T-helper 17 cell (primary cell): ENCODE measurements around the gene CLDN8. TPM values are rescaled to one million over a fixed set of nuclear protein-coding genes. Genes with fewer than 3 reads are reported as not detected.

Experiments used
- ATAC-seq: fragments of 150-1000 bp; cut with Tn5 transposase; 2 replicates; pipeline ENCODE4 v1.10.0; 2021; ENCODE audit warnings: mild to moderate bottlenecking, moderate library complexity
- DNase-seq, 3 donors: peaks; one replicate each; pipeline versions ENCODE4 v3.0.0 to v3.0.0-alpha.2; 2020 to 2021
- H3K9me3 ChIP-seq: one replicate; pipeline ENCODE4 v1.7.0; 2013; ENCODE audit warnings: low read length, mild to moderate bottlenecking; ENCODE audit not compliant: control insufficient read depth, poor library complexity, severe bottlenecking
- H3K27ac Mint-ChIP-seq: one replicate; pipeline ENCODE4 v1.8.0; 2022; ENCODE audit warnings: mild to moderate bottlenecking, moderate library complexity, mixed read lengths
- H3K27me3 Mint-ChIP-seq: one replicate; pipeline ENCODE4 v1.8.0; 2022; ENCODE audit warnings: mixed read lengths
- H3K36me3 Mint-ChIP-seq: one replicate; pipeline ENCODE4 v1.8.0; 2022; ENCODE audit warnings: low read depth, mixed read lengths
- H3K4me1 Mint-ChIP-seq: one replicate; pipeline ENCODE4 v1.8.0; 2022; ENCODE audit warnings: mild to moderate bottlenecking, mixed read lengths
- H3K4me3 Mint-ChIP-seq: one replicate; pipeline ENCODE4 v1.8.0; 2022; ENCODE audit warnings: mild to moderate bottlenecking, moderate library complexity, mixed read lengths
- total RNA-seq, 4 donors: library from RNA in 2 of 4; stranded (reverse) in 2 of 4; gene quantifications; one replicate each; pipeline ENCODE4 v1.2.3 and lab custom pipeline; 2022 to 2026

Gene CLDN8
- total RNA-seq, 2 donors from 2014 or later, result not detected

- Mint-ChIP-seq H3K27ac (no peak overlapping the region), H3K4me1 (no peaks in the 10 kb centered on the region), H3K4me3 (no peak overlapping the region), H3K36me3 (no peaks in the 10 kb centered on the region), H3K27me3 (no peaks in the 10 kb centered on the region)
- DNase-seq (no peak), ATAC-seq (no peak)
- H3K9me3 ChIP-seq, result no peaks in the 10 kb centered on the region
Measured at GRCh38 chr21:30186242-30186641, 29.7 kb downstream of the CLDN8 start.

- Mint-ChIP-seq H3K27me3 (no peaks in the 10 kb centered on the region), H3K4me3 (no peak overlapping the region), H3K4me1 (no peaks in the 10 kb centered on the region), H3K27ac (no peak overlapping the region), H3K36me3 (no peaks in the 10 kb centered on the region)
- H3K9me3 ChIP-seq, result no peaks in the 10 kb centered on the region
- no peak for ATAC-seq
- DNase-seq, result no peak
Measured at GRCh38 chr21:30168086-30168485, 47.8 kb downstream of the CLDN8 start.

GRCh38 chr21:30166705-30167104 is 49.2 kb downstream of the CLDN8 start, which contains the start of gene CLDN17:
Gene CLDN17, minus strand, starts transcription at chr21:30166805. Its CDS starts 188 bp downstream, at chr21:30166617.
- H3K27me3 Mint-ChIP-seq, result no peaks in the 10 kb centered on the region
- DNase-seq (no peak), ATAC-seq (no peak)
- no peaks in the 10 kb centered on the region for H3K36me3 Mint-ChIP-seq
- H3K9me3 ChIP-seq, result no peaks in the 10 kb centered on the region
- H3K4me1 Mint-ChIP-seq, result no peaks in the 10 kb centered on the region
- H3K27ac Mint-ChIP-seq, result no peak within 1 kb of the TSS
- H3K4me3 Mint-ChIP-seq, result no peak within 1 kb of the TSS

GRCh38 chr21:30166171-30166570 is 49.7 kb downstream of the CLDN8 start:
- H3K27me3 Mint-ChIP-seq, result no peaks in the 10 kb centered on the region
- H3K36me3 Mint-ChIP-seq, result no peaks in the 10 kb centered on the region
- DNase-seq, result no peak
- no peaks in the 10 kb centered on the region for H3K9me3 ChIP-seq
- no peak overlapping the region for H3K4me3 Mint-ChIP-seq
- ATAC-seq, result no peak
- H3K27ac Mint-ChIP-seq, result no peak overlapping the region
- no peaks in the 10 kb centered on the region for H3K4me1 Mint-ChIP-seq

GRCh38 chr21:30164796-30165195 is 51.1 kb downstream of the CLDN8 start:
- H3K4me3 Mint-ChIP-seq, result no peak overlapping the region
- H3K27me3 Mint-ChIP-seq, result no peaks in the 10 kb centered on the region
- no peaks in the 10 kb centered on the region for H3K9me3 ChIP-seq
- H3K27ac Mint-ChIP-seq, result no peak overlapping the region
- ATAC-seq (no peak), DNase-seq (no peak)
- no peaks in the 10 kb centered on the region for H3K4me1 Mint-ChIP-seq
- no peaks in the 10 kb centered on the region for H3K36me3 Mint-ChIP-seq

Other genes with a start within 250 kb of the CLDN8 start
- gene CLDN17, start 49.3 kb downstream of the CLDN8 start, total RNA-seq, result not detected
- not detected for gene KRTAP24-1, start 66.9 kb upstream of the CLDN8 start, total RNA-seq
- not detected for gene KRTAP25-1, start 73.4 kb upstream of the CLDN8 start, total RNA-seq
- not detected for gene KRTAP26-1, start 104.2 kb upstream of the CLDN8 start, total RNA-seq
- not detected for gene KRTAP27-1, start 121.6 kb upstream of the CLDN8 start, total RNA-seq
- gene KRTAP23-1, start 132.5 kb upstream of the CLDN8 start, total RNA-seq, result not detected
- not detected for gene KRTAP13-2, start 156.2 kb upstream of the CLDN8 start, total RNA-seq
- not detected for gene KRTAP13-1, start 179.9 kb upstream of the CLDN8 start, total RNA-seq
- not detected for gene KRTAP13-3, start 209.8 kb upstream of the CLDN8 start, total RNA-seq
- not detected for gene KRTAP13-4, start 214.1 kb upstream of the CLDN8 start, total RNA-seq
- not detected for gene KRTAP15-1, start 224.2 kb upstream of the CLDN8 start, total RNA-seq